KOPT-K1 (cell line): ENCODE results near the gene OR10J5.
"Not testable (repeated sequence)": the region's sequence is repeated elsewhere in the genome, so short reads cannot be mapped to it uniquely, and the experiment has no call there.

Experiments used
- H3K27ac ChIP-seq: fragments of 200-600 bp; sonication (generic); 2 replicates; pipeline ENCODE4 v1.5.1; 2016; ENCODE audit warnings: antibody characterized with exemption, mild to moderate bottlenecking, low read depth, low read length; ENCODE audit not compliant: poor library complexity, severe bottlenecking
- H3K36me3 ChIP-seq: fragments of 200-600 bp; sonication (generic); 2 replicates; pipeline ENCODE4 v1.5.1; 2017; ENCODE audit warnings: antibody characterized with exemption, mild to moderate bottlenecking, low read length, moderate library complexity; ENCODE audit not compliant: insufficient read depth
- H3K9me3 ChIP-seq: fragments of 200-600 bp; sonication (generic); 2 replicates; pipeline ENCODE4 v1.5.1; 2017; ENCODE audit warnings: antibody characterized with exemption, low read length, mild to moderate bottlenecking; ENCODE audit not compliant: insufficient read depth, poor library complexity, severe bottlenecking

The OR10J5 gene, protein sequence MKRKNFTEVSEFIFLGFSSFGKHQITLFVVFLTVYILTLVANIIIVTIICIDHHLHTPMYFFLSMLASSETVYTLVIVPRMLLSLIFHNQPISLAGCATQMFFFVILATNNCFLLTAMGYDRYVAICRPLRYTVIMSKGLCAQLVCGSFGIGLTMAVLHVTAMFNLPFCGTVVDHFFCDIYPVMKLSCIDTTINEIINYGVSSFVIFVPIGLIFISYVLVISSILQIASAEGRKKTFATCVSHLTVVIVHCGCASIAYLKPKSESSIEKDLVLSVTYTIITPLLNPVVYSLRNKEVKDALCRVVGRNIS

DNA sequence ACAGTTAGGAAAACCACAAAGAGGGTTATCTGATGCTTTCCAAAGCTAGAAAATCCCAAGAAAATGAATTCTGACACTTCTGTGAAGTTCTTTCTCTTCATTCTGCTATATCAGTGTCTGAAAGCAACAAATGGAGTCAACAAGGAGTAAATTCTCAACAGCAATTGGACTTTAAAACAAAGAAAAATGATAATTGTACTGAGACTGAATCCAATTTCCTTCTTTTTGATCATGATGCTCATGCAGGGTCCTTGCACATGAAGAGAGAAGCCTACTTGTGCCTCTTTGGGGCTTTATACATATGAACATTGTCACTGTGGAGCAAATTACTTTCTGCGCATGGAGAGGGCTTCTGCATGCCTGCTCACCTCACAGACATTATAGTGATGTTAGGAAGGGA lies at the start of gene OR10J5:
TSS of gene OR10J5 (minus strand) at position 101 of the 400 bp plus-strand sequence. CDS start at position 101, 0 bp downstream.
- Histone ChIP-seq H3K36me3 (no peaks in the 10 kb centered on the region), H3K27ac (no peak within 1 kb of the TSS), H3K9me3 (no peaks in the 10 kb centered on the region)

DNA sequence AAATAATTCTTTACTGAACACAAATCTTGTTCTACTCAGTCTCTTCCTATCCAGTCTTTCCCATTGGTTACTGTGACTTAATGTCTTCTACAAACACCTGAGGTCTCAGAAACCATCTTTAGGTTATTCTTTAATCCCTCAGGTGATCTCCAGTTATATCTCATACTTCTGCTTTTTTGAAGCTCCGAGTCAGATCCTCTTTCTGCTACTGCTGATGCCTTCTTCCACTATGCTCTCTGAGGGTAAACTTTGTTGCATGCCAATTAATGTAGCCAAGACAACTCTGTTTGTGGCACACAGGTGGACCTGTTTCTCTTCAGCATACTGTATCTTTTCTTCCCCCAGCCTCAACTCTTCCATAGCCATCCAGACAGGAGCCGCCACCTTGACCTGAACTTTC lies 48.7 kb upstream of the OR10J5 start:
- H3K27ac ChIP-seq, result no peak overlapping the region
- H3K9me3 ChIP-seq, result no peaks in the 10 kb centered on the region

DNA sequence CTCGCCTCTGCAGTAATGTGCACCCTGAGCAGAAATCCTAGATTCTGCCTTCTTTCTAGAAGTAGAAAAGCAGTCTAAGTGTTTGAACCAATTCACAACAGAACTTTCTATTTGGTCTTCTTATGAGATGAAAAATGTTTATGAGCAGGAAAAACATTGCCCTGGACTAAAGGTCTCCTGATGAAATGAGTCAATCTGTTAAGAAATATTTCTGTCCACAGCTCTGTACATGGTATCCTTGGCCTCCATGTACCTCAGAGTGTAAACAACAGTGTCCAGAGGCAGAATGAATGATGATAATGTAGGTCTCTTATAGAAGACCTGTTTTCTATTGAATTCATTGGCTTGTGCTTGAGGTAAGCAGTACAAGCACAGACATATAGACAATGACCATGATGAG lies 45.6 kb upstream of the OR10J5 start:
- Histone ChIP-seq H3K9me3 (no peaks in the 10 kb centered on the region), H3K27ac (no peak overlapping the region), H3K36me3 (no peaks in the 10 kb centered on the region)

More for the DNA sequence above, 48.7 kb upstream of the OR10J5 start:
- no peaks in the 10 kb centered on the region for H3K36me3 ChIP-seq

DNA sequence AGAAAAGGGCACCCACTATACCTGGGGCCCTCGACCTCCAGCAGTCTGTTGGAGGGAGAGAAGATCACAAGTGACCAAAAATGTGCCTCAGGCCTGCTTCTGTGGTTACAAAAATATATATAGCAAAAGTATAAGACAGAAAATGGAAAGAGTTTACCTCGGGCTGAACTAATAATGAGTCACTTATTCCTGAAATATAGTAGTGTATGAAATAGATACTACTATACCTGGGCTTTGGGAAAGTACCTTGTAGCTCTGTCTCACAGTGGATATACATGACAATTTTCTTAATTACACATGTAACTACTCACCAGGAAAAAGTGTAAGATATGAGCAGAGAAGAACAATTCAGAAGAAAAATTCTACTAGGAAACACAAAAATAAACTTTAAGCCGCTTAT lies 44.5 kb upstream of the OR10J5 start:
- Histone ChIP-seq H3K27ac (no peak overlapping the region), H3K36me3 (no peaks in the 10 kb centered on the region), H3K9me3 (peaks cover under 1% of the 10 kb centered on the region)

DNA sequence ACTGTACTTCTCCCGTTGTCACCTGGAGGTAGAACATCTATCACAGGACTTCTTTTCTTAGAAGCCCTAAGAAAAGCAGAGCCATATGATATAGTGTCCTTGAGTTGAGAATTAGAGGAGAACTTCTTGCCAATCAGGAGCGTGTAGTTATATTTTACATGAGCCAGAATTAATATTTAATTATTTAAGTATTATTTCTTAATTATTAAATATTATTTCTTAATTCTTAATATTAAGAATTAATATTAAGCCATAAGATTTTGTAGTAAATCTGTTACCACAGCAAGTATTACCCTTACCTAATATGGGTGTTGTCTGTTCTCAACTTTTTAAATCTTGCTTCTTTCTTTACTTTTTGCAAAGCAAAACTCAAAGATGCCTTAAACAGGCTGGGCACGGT lies 41.6 kb upstream of the OR10J5 start:
- peaks cover 3% of the 10 kb centered on the region for H3K9me3 ChIP-seq
- no peaks in the 10 kb centered on the region for H3K36me3 ChIP-seq
- H3K27ac ChIP-seq, result no peak overlapping the region

DNA sequence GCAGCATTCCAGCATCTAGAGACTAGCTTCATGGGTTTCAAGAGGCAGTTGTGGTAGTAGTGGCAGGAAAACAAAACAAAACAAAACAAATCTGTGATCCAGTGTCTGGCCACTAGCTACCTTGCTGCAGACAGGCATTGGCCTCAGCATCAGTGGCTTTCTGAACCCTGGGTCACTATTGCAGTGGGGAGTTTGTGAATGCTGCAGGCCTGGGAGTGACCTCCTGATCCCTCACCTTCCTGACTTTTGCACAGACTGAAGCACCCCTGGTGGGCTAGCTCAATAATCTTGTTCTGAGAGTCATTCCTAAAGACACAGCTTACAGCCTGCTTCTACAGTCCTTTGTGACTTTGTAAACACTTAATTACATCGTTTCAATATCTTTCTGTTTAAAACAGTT lies 26.9 kb upstream of the OR10J5 start:
- H3K36me3 ChIP-seq, result no peaks in the 10 kb centered on the region
- no peaks in the 10 kb centered on the region for H3K9me3 ChIP-seq
- no peak overlapping the region for H3K27ac ChIP-seq

DNA sequence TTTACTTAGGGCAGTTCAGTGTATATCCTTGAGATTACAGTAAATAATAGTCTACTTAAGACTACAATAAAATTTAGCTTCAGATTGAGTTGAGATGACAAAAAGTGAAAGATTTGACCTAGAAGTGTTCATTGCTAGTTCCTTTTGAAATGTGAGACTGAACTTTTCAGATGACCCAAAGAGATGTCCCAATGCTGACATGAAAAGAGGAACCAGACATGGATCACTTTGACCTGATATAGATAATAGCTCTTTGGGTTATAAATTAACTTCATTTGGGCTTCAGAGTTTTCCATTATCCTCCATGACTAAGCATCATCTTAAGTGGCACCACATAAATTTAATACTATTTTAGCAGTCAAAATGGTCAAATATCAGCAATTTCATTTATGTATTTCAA lies 25.7 kb upstream of the OR10J5 start:
- Histone ChIP-seq H3K9me3 (no peaks in the 10 kb centered on the region), H3K36me3 (no peaks in the 10 kb centered on the region), H3K27ac (no peak overlapping the region)

DNA sequence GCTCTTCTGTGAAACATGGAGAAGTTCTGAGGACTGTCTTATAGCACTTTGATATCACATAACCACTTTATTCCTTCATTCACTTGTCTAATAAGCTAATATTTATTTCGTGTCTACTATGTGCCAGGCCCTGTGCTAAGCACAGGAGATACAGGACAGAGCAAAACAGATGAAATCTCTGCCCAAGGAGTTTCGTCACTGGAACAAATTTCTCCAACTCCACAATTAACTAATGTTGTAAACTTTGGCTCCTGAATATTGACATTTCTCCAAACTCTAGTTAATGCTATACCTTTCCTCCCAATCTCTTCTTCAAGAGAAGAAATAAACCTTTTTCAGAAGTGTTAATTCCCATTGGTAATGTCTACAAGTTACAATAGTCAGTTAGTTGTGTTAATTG lies 24.8 kb upstream of the OR10J5 start:
- H3K9me3 ChIP-seq, result no peaks in the 10 kb centered on the region
- no peaks in the 10 kb centered on the region for H3K36me3 ChIP-seq
- H3K27ac ChIP-seq, result no peak overlapping the region

DNA sequence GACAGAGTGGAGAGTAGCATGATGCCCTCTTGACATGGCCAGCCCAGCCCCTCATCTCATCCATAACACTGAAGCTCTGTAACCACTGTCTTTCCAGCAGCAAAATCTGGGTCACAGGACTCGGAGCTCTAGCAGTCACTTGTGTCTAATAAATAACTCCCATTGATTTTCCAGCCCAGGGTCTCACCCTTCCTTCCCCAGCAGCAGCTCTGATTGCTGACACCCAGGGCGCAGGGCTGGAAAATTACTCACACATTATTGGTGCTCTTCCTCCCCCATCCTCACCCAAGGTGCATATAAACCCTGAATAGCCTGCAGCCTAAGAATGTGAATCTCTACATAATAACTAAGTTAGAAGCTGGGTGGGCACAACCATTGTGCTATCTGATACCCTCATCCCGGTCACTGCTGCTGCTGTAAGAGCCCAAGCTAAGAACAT lies 21.1 kb upstream of the OR10J5 start:
- no peak overlapping the region for H3K27ac ChIP-seq
- H3K36me3 ChIP-seq, result no peaks in the 10 kb centered on the region
- no peaks in the 10 kb centered on the region for H3K9me3 ChIP-seq

DNA sequence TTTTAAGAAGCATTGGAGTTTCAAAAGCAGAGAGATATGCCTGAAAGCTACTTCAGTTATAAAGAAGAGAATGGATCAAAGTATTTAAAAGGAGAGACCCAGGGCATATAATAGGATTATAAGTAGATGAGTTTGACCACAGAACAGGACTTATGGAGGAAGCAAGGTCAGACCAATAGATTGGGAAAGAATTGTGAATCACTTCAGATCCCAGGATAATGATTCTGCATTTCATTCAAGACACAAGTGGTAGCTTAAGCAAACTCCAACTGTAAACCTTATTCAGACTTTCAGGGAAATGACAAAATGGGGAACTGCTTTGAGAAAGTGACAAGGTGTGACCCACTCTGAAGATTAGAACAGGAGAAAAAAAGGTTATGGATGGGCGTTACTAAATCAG lies 18.9 kb upstream of the OR10J5 start:
- no peaks in the 10 kb centered on the region for H3K9me3 ChIP-seq
- no peak overlapping the region for H3K27ac ChIP-seq
- no peaks in the 10 kb centered on the region for H3K36me3 ChIP-seq

DNA sequence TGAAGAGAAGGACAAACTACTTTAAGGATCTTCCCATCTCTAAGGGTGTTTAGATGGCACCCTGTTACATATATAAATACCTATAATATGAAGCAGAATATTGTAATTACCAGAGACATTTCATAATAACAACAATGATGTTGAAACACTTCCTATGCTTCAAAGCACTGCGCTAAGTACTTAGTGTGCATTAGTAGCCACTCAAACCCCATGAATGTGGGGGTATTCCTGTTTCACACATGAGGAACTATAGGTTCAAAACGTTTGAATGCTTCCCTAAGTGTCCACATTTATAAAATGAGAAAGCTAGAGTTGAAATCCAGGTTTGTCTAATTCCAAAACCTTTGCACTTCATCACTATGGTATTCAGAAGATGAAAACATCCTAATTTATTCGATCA lies 18.5 kb upstream of the OR10J5 start:
- no peaks in the 10 kb centered on the region for H3K9me3 ChIP-seq

DNA sequence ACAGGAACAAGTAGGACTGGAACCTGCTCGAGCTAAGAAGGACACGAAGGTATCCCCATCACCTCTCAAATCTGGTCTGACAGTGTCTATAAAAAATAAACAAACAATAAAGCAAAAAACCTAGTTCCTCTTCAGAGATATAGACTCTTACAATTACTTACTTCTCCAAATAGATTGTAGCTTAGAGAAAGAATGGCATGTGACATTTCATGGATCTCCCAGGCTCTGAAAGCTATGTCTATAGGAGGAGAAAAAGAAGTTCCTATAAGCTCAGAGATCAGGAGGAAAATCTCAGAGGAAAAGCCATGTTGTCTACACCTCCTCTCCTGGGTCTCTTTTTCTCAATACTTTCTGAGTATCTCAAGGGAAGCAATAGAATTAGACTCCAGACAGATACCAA lies 12.3 kb upstream of the OR10J5 start:
- Histone ChIP-seq H3K9me3 (no peaks in the 10 kb centered on the region), H3K36me3 (no peaks in the 10 kb centered on the region), H3K27ac (no peak overlapping the region)

More for the DNA sequence above, 18.5 kb upstream of the OR10J5 start:
- Histone ChIP-seq H3K27ac (no peak overlapping the region), H3K36me3 (no peaks in the 10 kb centered on the region)

DNA sequence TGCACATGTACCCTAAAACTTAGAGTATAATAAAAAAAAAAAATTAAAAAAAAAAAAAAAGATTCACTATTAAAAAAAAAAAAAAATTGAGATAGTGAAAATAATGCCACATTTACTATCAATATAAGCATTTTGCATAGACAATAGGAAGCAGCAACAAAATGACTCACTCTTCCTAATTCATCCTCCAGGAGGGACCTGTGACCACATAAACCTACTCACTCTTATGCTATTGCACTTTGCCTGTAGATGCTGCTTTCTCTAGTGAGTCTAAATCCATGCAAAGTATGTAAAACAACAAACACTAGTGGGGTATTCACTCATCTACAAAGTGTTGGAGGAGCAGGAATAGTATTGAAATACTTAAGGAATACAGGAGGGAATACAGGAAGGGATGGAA lies 2.9 kb downstream of the OR10J5 start:
- Histone ChIP-seq H3K27ac (no peak overlapping the region), H3K36me3 (no peaks in the 10 kb centered on the region), H3K9me3 (no peaks in the 10 kb centered on the region)

DNA sequence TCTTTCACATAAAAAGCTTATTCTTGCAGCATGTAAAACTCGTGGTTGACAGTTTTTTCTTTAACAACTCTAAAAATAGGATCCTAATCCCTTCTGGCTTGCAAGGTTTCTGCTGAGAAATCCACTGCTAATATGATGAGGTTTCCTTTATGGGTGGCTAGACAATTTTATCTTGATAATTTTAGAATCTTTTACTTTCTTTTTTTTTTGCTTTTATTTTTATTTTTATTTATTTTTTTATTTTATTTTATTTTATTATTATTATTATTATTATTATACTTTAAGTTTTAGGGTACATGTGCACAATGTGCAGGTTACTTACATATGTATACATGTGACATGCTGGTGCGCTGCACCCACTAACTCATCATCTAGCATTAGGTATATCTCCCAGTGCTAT lies 11.0 kb downstream of the OR10J5 start:
- H3K36me3 ChIP-seq, H3K27ac ChIP-seq, H3K9me3 ChIP-seq: not testable (repeated sequence)

DNA sequence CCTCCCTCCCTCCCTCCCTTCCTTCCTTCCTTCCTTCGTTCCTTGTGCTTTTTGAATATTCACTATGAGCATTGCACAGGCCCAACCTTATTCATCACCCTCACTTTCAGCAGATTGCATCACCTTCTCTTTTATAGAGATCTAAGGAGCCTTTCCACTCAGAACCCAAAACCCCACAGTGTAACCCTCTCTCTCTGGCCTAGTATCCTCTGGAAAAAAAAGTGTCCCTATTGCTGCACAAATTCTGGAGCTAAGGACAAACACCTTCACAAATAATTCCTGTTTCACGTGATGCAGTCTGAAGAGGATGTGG lies 25.6 kb downstream of the OR10J5 start:
- H3K36me3 ChIP-seq, result no peaks in the 10 kb centered on the region
- no peaks in the 10 kb centered on the region for H3K9me3 ChIP-seq
- H3K27ac ChIP-seq, result no peak overlapping the region

DNA sequence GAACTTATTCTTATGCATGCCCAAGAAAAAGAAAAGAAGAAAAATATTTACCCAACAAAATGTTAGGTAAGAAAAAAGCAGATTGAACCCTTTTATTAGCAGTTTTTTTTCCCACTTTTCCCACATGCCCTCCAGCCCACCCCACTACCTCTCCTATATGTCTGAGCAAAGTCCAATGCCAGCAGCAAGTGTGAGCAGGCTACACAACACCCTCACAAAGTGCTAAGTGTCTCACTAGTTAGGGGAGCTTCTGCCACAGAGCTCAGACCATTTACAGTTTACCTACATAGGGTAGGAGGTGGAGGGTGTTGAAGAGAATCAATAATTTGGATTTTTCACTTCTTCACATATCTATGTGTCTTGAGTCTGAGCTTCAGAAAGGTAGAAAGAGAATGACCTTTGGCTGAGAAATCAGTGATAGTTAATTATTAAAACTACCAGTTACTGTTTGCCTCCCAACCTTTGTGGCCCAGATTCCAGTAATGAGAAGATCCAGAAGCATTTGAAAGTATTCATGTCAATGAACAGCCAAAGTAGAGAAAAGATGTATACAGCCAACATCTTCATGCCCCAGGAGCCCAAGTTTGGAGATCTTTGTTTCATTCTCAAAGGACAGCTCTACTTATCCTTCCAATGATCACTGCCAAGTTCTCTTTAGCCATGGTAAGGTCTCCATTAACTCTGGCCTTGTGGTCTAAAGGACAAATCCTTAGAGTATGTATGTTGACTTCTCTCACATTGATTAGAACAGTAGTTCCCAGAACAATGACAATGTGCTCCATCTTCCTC lies 26.2 kb downstream of the OR10J5 start:
- Histone ChIP-seq H3K9me3 (no peaks in the 10 kb centered on the region), H3K36me3 (no peaks in the 10 kb centered on the region), H3K27ac (no peak overlapping the region)
